ENCODE data around the gene ATP2B2. TPM values are rescaled to one million over a fixed set of nuclear protein-coding genes. Genes with fewer than 3 reads are reported as not detected.
"Not testable (repeated sequence)": the region's sequence is repeated elsewhere in the genome, so short reads cannot be mapped to it uniquely, and the experiment has no call there.

ATP2B2 gene
- total RNA-seq, 6 experiments from 2014 or later = 25.9 to 45.1 (median 35.1) TPM

GRCh38 chr3:10383850-10384248 is 121.5 kb downstream of the ATP2B2 start:
- H3K9me3 ChIP-seq = no peaks in the 10 kb centered on the region
- ATAC-seq (no peak), DNase-seq (no peak)
- H3K36me3 ChIP-seq = peaks cover 0 to 27% (median 5%) of the 10 kb centered on the region in 4 donors
- intact Hi-C loops (cut with DNase I) = no loop called here
- H3K4me1 ChIP-seq = no peaks in the 10 kb centered on the region
- no peak for TF ChIP-seq POLR2A (IDR thresholded peaks at IDR 0.05)
- no peak for TF ChIP-seq CTCF (IDR thresholded peaks at IDR 0.05)
- no peak overlapping the region for H3K4me3 ChIP-seq
- no peak overlapping the region for H3K27ac ChIP-seq
- no peaks in the 10 kb centered on the region for H3K27me3 ChIP-seq
- 93% methylated on average over 2 of the region's 4 CpGs for WGBS (ENCODE audit: insufficient coverage, low coverage, low lambda C conversion rate, missing lambda C conversion rate)

- TF ChIP-seq POLR2A (IDR thresholded peaks at IDR 0.05) (no peak), CTCF (IDR thresholded peaks at IDR 0.05) (no peak)
- DNase-seq (no peak), ATAC-seq (no peak)
- no peaks in the 10 kb centered on the region for H3K4me1 ChIP-seq
- no peaks in the 10 kb centered on the region for H3K9me3 ChIP-seq
- no peak overlapping the region for H3K4me3 ChIP-seq
- 79% methylated on average over 4 of the region's 4 CpGs for WGBS (ENCODE audit: insufficient coverage, low coverage, low lambda C conversion rate, missing lambda C conversion rate)
- intact Hi-C loops (cut with DNase I) = no loop called here
- no peaks in the 10 kb centered on the region for H3K27me3 ChIP-seq
- peaks cover 0 to 32% (median 5%) of the 10 kb centered on the region in 4 donors for H3K36me3 ChIP-seq
- no peak overlapping the region for H3K27ac ChIP-seq
These were observed 122.2 kb downstream of the ATP2B2 start for GRCh38 chr3:10382892-10383849.

GRCh38 chr3:10382445-10382844 is 122.9 kb downstream of the ATP2B2 start:
- 87% methylated on average over 3 of the region's 3 CpGs for WGBS (ENCODE audit: insufficient coverage, low coverage, low lambda C conversion rate, missing lambda C conversion rate)

GRCh38 chr3:10381336-10381735 is 124.0 kb downstream of the ATP2B2 start:
- peaks cover 0 to 27% (median 6%) of the 10 kb centered on the region in 4 donors for H3K36me3 ChIP-seq
- no peaks in the 10 kb centered on the region for H3K27me3 ChIP-seq
- no peak for DNase-seq
- WGBS (ENCODE audit: insufficient coverage, low coverage, low lambda C conversion rate, missing lambda C conversion rate) = 80% methylated on average over 4 of the region's 4 CpGs
- H3K4me1 ChIP-seq = no peaks in the 10 kb centered on the region
- intact Hi-C loops (cut with DNase I) = no loop called here
- H3K4me3 ChIP-seq = no peak overlapping the region
- no peak for ATAC-seq
- no peaks in the 10 kb centered on the region for H3K9me3 ChIP-seq
- no peak overlapping the region for H3K27ac ChIP-seq
- TF ChIP-seq POLR2A (IDR thresholded peaks at IDR 0.05) (no peak), CTCF (IDR thresholded peaks at IDR 0.05) (no peak)

More at GRCh38 chr3:10382445-10382844, 122.9 kb downstream of the ATP2B2 start:
- ATAC-seq; H3K4me3 ChIP-seq; DNase-seq; intact Hi-C loops (cut with DNase I); H3K4me1 ChIP-seq; H3K27me3 ChIP-seq; H3K27ac ChIP-seq; H3K9me3 ChIP-seq: not testable (repeated sequence)
- H3K36me3 ChIP-seq = peaks cover 0 to 31% (median 3%) of the 10 kb centered on the region in 4 donors

GRCh38 chr3:10380906-10381305 is 124.5 kb downstream of the ATP2B2 start:
- WGBS (ENCODE audit: insufficient coverage, low coverage, low lambda C conversion rate, missing lambda C conversion rate) = 67% methylated on average over 2 of the region's 3 CpGs
- no peak for DNase-seq
- Histone ChIP-seq H3K36me3 (peaks cover 0 to 23% (median 6%) of the 10 kb centered on the region in 4 donors), H3K4me3 (no peak overlapping the region), H3K4me1 (no peaks in the 10 kb centered on the region), H3K9me3 (no peaks in the 10 kb centered on the region), H3K27me3 (no peaks in the 10 kb centered on the region), H3K27ac (no peak overlapping the region)
- intact Hi-C loops (cut with DNase I) = no loop called here
- ATAC-seq = no peak
- TF ChIP-seq POLR2A (IDR thresholded peaks at IDR 0.05) (no peak), CTCF (IDR thresholded peaks at IDR 0.05) (no peak)

Measured in right lobe of liver (tissue), 6 donors.